Peyer's patch (tissue), 4 donors: Measurements from ENCODE around the gene SYNE1. TPM values are rescaled to one million over a fixed set of nuclear protein-coding genes. Genes with fewer than 3 reads are reported as not detected.

Experiments used
- DNase-seq, 3 donors: peaks; one replicate each; pipeline ENCODE4 v3.0.0-alpha.2; 2017 to 2019
- H3K27ac ChIP-seq, 4 donors: fragments of 200-600 bp; sonication (generic); one replicate each; pipeline ENCODE4 v1.5.1; 2016 to 2019
- H3K27me3 ChIP-seq, 2 donors: fragments of 200-600 bp; sonication (generic); one replicate each; pipeline ENCODE4 v1.5.1; 2019
- H3K36me3 ChIP-seq, 3 donors: fragments of 200-600 bp; sonication (generic); one replicate each; pipeline ENCODE4 v1.5.1; 2016 to 2019
- H3K4me1 ChIP-seq, 4 donors: fragments of 200-600 bp; sonication (generic); one replicate each; pipeline ENCODE4 v1.5.1; 2016 to 2019
- H3K4me3 ChIP-seq, 4 donors: fragments of 200-600 bp; sonication (generic); 1 replicate in 3 of 4; 2 replicates in 1 of 4; pipeline ENCODE4 v1.5.1; 2016 to 2019; ENCODE audit warnings: mild to moderate bottlenecking in 1 of 4
- H3K9me3 ChIP-seq, 4 donors: fragments of 200-600 bp; sonication (generic); one replicate each; pipeline ENCODE4 v1.5.1; 2016 to 2019; ENCODE audit warnings: mild to moderate bottlenecking in 1 of 4
- CTCF ChIP-seq, 6 experiments: fragments of 450-650 bp in 4 of 6; fragments of 200-600 bp in 2 of 6; sonication (generic) in 1 of 6; IDR thresholded peaks; one replicate each; pipeline ENCODE4 v1.5.1; 2017 to 2019; ENCODE audit warnings: antibody characterized with exemption in 6 of 6, mild to moderate bottlenecking in 3 of 6, moderate library complexity in 1 of 6
- POLR2A ChIP-seq, 2 donors: fragments of 450-650 bp; IDR thresholded peaks; one replicate each; pipeline ENCODE4 v1.5.1; 2017; ENCODE audit warnings: antibody characterized with exemption in 2 of 2, mild to moderate bottlenecking in 2 of 2, moderate library complexity in 2 of 2
- total RNA-seq, 4 donors: library from RNA; depleted of rRNA; stranded (reverse); fragments of >200 nt; gene quantifications; one replicate each; pipeline ENCODE4 v1.1.0, GENCODE V29; 2016

SYNE1 gene
- total RNA-seq, 4 donors from 2014 or later, result 23.1 to 245 (median 34.8) TPM

DNA sequence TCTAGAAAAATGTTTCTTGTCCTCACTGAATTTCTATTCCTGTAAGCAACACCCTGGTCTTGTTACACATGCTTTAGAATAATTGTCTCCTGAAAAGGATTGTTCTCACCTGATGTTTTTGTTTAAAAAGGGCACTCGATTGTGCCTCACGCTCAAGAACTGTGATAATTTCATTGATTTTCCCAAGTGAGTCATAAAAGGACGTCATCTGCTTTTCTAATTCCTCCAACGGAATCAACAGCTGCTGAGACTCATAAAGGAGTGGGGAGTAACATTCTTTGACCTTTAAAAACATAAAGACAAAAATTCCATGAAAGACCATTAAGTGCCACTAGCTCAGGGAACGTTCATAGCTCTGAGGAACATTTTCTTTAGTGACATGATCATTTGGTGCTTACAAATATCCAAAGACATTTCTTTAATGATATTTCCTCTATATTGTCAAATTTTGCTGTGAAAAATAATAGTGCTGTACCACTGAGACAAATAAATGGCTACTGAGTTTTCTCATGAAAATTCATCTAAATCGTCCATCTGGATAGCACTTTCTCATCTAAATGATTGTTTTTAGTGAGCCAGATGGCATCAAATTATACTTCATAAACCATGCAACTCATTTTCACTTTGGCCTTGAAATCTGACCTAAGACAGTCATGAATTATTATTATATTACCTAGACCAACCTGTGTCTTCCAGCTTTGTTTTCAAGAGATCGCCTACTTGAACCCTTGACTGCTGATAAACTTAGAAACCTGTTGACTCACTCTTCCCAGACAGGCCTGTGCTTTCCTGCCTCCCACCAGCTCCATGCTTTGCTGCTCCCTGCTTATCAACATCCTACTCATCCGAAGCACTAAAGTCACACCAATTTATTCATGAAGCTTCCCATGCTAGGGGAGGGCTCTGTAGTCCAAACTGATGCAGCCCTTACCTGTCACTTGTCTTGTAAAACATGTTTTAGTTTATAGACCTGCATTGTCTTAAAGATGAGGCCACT is 178.2 kb downstream of the SYNE1 start:
- Histone ChIP-seq H3K4me3 (no peak overlapping the region), H3K27ac (no peak overlapping the region), H3K9me3 (no peaks in the 10 kb centered on the region), H3K36me3 (no peaks in the 10 kb centered on the region), H3K4me1 (no peaks in the 10 kb centered on the region), H3K27me3 (no peaks in the 10 kb centered on the region)
- TF ChIP-seq POLR2A (IDR thresholded peaks at IDR 0.05) (no peak), CTCF (IDR thresholded peaks at IDR 0.05) (no peak)
- no peak for DNase-seq

GRCh38 chr6:152457949-152458624 is 179.1 kb downstream of the SYNE1 start:
- Histone ChIP-seq H3K36me3 (no peaks in the 10 kb centered on the region), H3K9me3 (no peaks in the 10 kb centered on the region), H3K4me1 (no peaks in the 10 kb centered on the region), H3K27me3 (no peaks in the 10 kb centered on the region), H3K4me3 (no peak overlapping the region), H3K27ac (no peak overlapping the region)
- no peak for DNase-seq
- TF ChIP-seq CTCF (IDR thresholded peaks at IDR 0.05), result no peak

DNA sequence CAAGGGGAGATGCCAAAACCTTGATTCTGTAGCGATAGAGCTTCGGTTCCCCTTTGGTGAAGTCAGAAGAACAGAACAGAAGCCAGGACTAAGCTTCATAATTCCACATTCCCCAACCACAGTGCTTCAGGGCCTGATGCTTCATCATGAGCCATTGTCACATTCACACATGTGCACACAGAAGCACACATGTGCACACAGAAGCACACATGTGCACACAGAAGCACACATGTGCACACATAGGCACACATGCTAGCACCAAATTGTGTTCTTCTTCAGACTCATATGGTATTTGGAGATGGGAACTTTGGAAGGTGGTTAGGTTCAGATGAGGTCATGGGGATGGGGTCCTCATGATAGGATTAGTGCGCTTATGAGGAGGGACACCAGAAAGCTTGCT is 183.2 kb downstream of the SYNE1 start:
- Histone ChIP-seq H3K36me3 (no peaks in the 10 kb centered on the region), H3K27me3 (no peaks in the 10 kb centered on the region), H3K4me3 (no peak overlapping the region), H3K27ac (no peak overlapping the region), H3K9me3 (no peaks in the 10 kb centered on the region), H3K4me1 (no peaks in the 10 kb centered on the region)
- DNase-seq, result no peak
- TF ChIP-seq POLR2A (IDR thresholded peaks at IDR 0.05) (no peak), CTCF (IDR thresholded peaks at IDR 0.05) (no peak)

GRCh38 chr6:152453421-152453820 is 183.7 kb downstream of the SYNE1 start:
- Histone ChIP-seq H3K9me3 (no peaks in the 10 kb centered on the region), H3K27me3 (no peaks in the 10 kb centered on the region), H3K36me3 (no peaks in the 10 kb centered on the region), H3K4me3 (no peak overlapping the region), H3K4me1 (no peaks in the 10 kb centered on the region), H3K27ac (no peak overlapping the region)
- TF ChIP-seq CTCF (IDR thresholded peaks at IDR 0.05) (no peak), POLR2A (IDR thresholded peaks at IDR 0.05) (no peak)
- DNase-seq, result no peak

GRCh38 chr6:152452639-152453038 is 184.5 kb downstream of the SYNE1 start:
- Histone ChIP-seq H3K27me3 (no peaks in the 10 kb centered on the region), H3K4me3 (no peak overlapping the region), H3K27ac (no peak overlapping the region), H3K9me3 (no peaks in the 10 kb centered on the region), H3K4me1 (no peaks in the 10 kb centered on the region), H3K36me3 (no peaks in the 10 kb centered on the region)
- no peak for TF ChIP-seq POLR2A (IDR thresholded peaks at IDR 0.05)
- TF ChIP-seq CTCF (IDR thresholded peaks at IDR 0.05), result no peak
- no peak for DNase-seq
